Measurements from ENCODE around the gene SLC25A36. TPM values are rescaled to one million over a fixed set of nuclear protein-coding genes. Genes with fewer than 3 reads are reported as not detected.
"Not testable (repeated sequence)": the region's sequence is repeated elsewhere in the genome, so short reads cannot be mapped to it uniquely, and the experiment has no call there.

Gene SLC25A36
- total RNA-seq, 1 donor from 2014 or later: 56.0 TPM

GRCh38 chr3:140931016-140931454, 10.6 kb upstream of the SLC25A36 start:
- Histone ChIP-seq H3K27ac (no peak overlapping the region), H3K4me3 (no peak overlapping the region), H3K36me3 (no peaks in the 10 kb centered on the region), H3K4me1 (no peaks in the 10 kb centered on the region), H3K9me3 (no peaks in the 10 kb centered on the region), H3K27me3 (no peaks in the 10 kb centered on the region)
- intact Hi-C loops (cut with DNase I): no loop called here
- TF ChIP-seq CTCF (IDR thresholded peaks at IDR 0.05) (no peak), POLR2AphosphoS5 (IDR thresholded peaks at IDR 0.05; ENCODE audit: insufficient read depth in 1 of 2, low read depth in 1 of 2) (no peak), POLR2A (IDR thresholded peaks at IDR 0.05) (no peak)
- DNase-seq (ENCODE audit: extremely low spot score in 2 of 2): no peak

GRCh38 chr3:140931801-140932200, 9.8 kb upstream of the SLC25A36 start:
- no peak for TF ChIP-seq CTCF (IDR thresholded peaks at IDR 0.05)
- TF ChIP-seq POLR2AphosphoS5 (IDR thresholded peaks at IDR 0.05; ENCODE audit: insufficient read depth in 1 of 2, low read depth in 1 of 2): no peak
- TF ChIP-seq POLR2A (IDR thresholded peaks at IDR 0.05): no peak
- Histone ChIP-seq H3K36me3 (no peaks in the 10 kb centered on the region), H3K27ac (no peak overlapping the region), H3K4me3 (no peak overlapping the region), H3K9me3 (no peaks in the 10 kb centered on the region), H3K27me3 (no peaks in the 10 kb centered on the region), H3K4me1 (no peaks in the 10 kb centered on the region)
- intact Hi-C loops (cut with DNase I): no loop called here
- no peak for DNase-seq (ENCODE audit: extremely low spot score in 2 of 2)

GRCh38 chr3:140933109-140933508, 8.5 kb upstream of the SLC25A36 start:
- Histone ChIP-seq H3K36me3 (no peaks in the 10 kb centered on the region), H3K4me3 (no peak overlapping the region), H3K27ac (no peak overlapping the region), H3K4me1 (no peaks in the 10 kb centered on the region), H3K9me3 (no peaks in the 10 kb centered on the region), H3K27me3 (no peaks in the 10 kb centered on the region)
- intact Hi-C loops (cut with DNase I): no loop called here
- DNase-seq (ENCODE audit: extremely low spot score in 2 of 2): no peak
- TF ChIP-seq POLR2A (IDR thresholded peaks at IDR 0.05) (no peak), CTCF (IDR thresholded peaks at IDR 0.05) (no peak)

- Histone ChIP-seq H3K9me3 (no peaks in the 10 kb centered on the region), H3K4me1 (no peaks in the 10 kb centered on the region), H3K27me3 (no peaks in the 10 kb centered on the region), H3K4me3 (no peak overlapping the region), H3K27ac (no peak overlapping the region), H3K36me3 (no peaks in the 10 kb centered on the region)
- no peak for DNase-seq (ENCODE audit: extremely low spot score in 2 of 2)
- intact Hi-C loops (cut with DNase I): no loop called here
- TF ChIP-seq POLR2A (IDR thresholded peaks at IDR 0.05) (no peak), CTCF (IDR thresholded peaks at IDR 0.05) (no peak), POLR2AphosphoS5 (IDR thresholded peaks at IDR 0.05; ENCODE audit: insufficient read depth in 1 of 2, low read depth in 1 of 2) (no peak)
These were observed 8.1 kb upstream of the SLC25A36 start for GRCh38 chr3:140933552-140933951.

- H3K9me3 ChIP-seq; H3K27me3 ChIP-seq; DNase-seq (ENCODE audit: extremely low spot score in 2 of 2); H3K27ac ChIP-seq; intact Hi-C loops (cut with DNase I); H3K36me3 ChIP-seq; H3K4me3 ChIP-seq: not testable (repeated sequence)
- H3K4me1 ChIP-seq: peaks cover 15% of the 10 kb centered on the region
These were observed 2.3 kb upstream of the SLC25A36 start for GRCh38 chr3:140939305-140939704.

GRCh38 chr3:140941090-140941433, 574 bp upstream of the SLC25A36 start:
- H3K27me3 ChIP-seq: no peaks in the 10 kb centered on the region
- no peaks in the 10 kb centered on the region for H3K36me3 ChIP-seq
- TF ChIP-seq POLR2A (IDR thresholded peaks at IDR 0.05): no peak
- H3K9me3 ChIP-seq: no peaks in the 10 kb centered on the region
- H3K4me1 ChIP-seq: peaks cover 33% of the 10 kb centered on the region
- peak overlapping the region; percentile 73 to 91 for H3K4me3 ChIP-seq
- DNase-seq (ENCODE audit: extremely low spot score in 2 of 2): no peak
- peak overlapping the region; percentile 97 for H3K27ac ChIP-seq
- intact Hi-C loops (cut with DNase I): no loop called here

All from vagina (tissue), 2 donors.